Measurements from ENCODE around the gene GCNT2. TPM values are rescaled to one million over a fixed set of nuclear protein-coding genes. Genes with fewer than 3 reads are reported as not detected.
"Not testable (repeated sequence)": the region's sequence is repeated elsewhere in the genome, so short reads cannot be mapped to it uniquely, and the experiment has no call there.

GCNT2 gene
- polyA plus RNA-seq, 1 donor: 2.9 TPM

DNA sequence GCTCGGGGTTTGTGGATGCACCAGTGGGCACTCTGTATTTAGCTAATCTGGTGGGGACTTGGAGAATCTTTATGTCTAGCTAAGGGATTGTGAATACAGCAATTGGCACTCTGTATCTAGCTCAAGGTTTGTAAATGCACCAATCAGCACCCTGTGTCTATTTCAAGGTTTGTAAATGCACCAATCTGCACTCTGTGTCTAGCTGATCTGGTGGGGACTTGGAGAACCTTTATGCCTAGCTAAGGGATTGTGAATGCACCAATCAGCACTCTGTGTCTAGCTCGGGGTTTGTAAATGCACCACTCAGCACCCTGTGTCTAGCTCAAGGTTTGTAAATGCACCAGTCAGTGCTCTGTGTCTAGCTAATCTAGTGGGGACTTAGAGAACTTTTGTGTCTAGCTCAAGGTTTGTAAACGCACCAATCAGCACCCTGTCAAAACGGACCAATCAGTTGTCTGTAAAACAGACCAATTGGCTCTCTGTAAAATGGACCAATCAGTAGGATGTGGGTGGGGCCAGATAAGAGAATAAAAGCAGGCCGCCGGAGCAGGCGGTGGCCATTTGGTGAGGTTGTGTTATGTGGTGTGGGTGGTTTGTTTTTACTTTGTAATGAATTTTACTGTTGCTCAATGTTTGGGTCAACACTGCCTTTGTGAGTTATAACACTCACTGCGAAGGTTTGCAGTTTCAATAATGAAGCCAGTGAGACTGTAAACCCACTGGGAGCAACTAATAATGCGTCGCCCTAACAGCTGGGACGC is 139.5 kb downstream of the GCNT2 start:
- not testable (repeated sequence) for DNase-seq (ENCODE audit: low read depth)

DNA sequence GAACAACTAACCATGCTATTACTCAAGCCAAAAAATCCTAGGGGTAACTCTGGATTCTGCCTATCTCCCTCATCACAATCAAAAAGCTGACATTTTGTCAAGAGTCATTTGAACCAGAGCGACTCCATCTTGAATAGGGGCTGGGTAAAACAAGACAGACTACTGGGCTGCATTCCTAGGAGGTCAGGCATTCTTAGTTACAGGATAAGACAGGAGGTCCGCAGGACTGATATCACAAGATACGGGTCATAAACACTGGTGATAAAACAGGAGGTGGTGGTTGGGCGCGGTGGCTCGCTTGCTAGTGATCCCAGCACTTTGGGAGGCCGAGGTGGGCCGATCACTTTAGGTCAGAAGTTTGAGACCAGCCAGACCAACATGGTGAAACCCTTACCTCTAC is 141.1 kb downstream of the GCNT2 start:
- DNase-seq (ENCODE audit: low read depth): no peak

DNA sequence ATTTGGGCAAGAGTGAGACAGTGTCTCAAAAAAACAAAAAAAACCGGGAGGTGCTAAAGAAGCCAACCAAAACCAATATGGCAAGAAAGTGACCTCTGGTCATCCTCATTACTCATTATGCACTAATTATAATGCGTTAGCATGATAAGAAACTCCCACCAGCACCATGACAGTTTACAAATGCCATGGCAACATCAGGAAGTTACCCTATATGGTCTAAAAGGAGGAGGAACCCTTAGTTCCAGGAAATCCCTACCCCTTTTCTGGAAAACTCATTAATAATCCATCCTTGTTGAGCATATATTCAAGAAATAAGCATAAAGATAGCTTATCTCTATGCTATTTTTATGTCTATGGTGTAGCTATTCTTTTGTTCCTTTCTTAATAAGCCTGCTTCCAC is 141.6 kb downstream of the GCNT2 start:
- DNase-seq (ENCODE audit: low read depth): no peak

- not testable (repeated sequence) for DNase-seq (ENCODE audit: low read depth)
Observed at GRCh38 chr6:10665595-10665994, 144.4 kb downstream of the GCNT2 start.

DNA sequence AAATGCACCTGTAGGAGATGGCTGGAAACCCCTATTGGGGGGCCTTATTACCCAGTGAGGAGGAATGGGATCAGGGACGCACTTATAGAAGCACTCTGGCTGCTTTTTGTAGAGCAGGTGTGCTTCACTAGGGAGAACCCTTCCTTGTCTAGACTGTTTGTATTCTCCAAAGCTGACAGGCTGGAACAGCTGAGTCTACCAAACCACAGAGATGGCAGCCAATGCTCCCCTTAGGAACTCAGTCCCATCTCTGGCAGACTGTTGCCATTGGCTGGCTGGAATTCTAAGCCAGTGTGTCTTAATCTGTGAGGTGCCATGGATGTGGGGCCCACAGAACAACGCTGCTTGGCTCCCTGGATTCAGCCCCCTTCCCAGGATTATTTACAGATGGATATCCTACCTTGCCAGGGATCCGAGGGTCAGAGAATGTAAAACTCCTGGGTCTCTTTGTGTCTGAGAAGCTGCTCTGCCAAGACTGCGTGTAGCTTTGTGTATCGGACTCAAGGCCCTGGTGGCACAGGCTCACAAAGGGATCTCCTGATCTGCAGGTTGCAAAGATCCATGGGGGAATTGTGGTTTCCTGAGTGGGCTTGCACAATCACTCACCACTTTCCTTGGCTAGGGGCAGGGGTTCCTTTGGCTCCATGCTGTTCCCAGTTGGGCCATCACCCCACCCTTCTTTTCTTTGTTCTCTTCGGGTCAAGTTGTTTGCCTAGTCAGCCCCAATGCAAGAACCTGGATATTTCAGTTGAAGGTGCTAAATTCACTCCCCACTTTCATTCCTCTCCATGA is 147.2 kb downstream of the GCNT2 start:
- no peak for DNase-seq (ENCODE audit: low read depth)

DNA sequence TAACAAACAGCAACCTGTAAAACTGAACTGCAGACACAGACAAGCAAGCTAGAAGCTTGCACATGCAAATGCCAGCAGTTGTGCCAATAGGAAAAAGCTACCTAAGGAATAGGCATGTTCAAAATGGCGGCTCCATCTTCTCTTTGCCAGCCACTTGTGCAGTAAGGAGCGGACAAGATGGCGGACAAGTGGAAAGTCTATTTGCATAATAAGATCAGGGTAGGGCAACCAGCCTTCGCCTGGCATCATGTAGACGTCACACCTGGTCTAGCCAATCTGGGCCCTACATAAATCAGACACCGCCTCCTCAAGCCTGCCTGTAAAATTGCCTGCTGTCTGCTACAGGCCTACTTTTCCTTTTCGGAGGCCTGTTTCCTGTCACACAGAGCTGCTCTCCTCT is 155.3 kb downstream of the GCNT2 start:
- DNase-seq (ENCODE audit: low read depth): no peak

DNA sequence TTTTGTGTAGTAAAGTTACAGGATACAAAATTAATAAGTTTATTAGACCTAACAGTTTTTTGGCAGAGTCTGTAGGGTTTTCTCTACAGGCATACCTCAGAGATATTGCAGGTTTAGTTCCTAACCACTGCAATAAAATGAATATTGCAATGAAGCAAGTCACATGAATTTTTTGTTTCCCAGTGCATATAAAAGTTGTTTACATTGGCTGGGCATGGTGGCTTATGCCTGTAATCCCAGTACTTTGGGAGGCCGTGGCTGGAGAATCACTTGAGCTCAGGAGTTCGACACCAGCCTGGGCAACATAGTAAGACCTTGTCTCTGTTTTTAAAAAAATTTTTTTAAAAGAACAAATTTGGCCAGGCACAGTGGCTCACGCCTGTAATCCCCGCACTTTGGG is 157.3 kb downstream of the GCNT2 start:
- no peak for DNase-seq (ENCODE audit: low read depth)

Other genes with a start within 250 kb of the GCNT2 start
- gene TFAP2A, start 106.3 kb upstream of the GCNT2 start, polyA plus RNA-seq (ENCODE audit: insufficient read length): 0.43 TPM
- 0.94 TPM for gene C6orf52, start 173.3 kb downstream of the GCNT2 start, polyA plus RNA-seq (ENCODE audit: insufficient read length)
- 15.8 TPM for gene PAK1IP1, start 173.6 kb downstream of the GCNT2 start, polyA plus RNA-seq (ENCODE audit: insufficient read length)
- gene TMEM14C, start 201.7 kb downstream of the GCNT2 start, polyA plus RNA-seq (ENCODE audit: insufficient read length): 96.1 TPM
- gene TMEM14B, start 226.5 kb downstream of the GCNT2 start, polyA plus RNA-seq (ENCODE audit: insufficient read length): 69.0 TPM